Neuronal stem cell (in vitro differentiated cells): ENCODE measurements around the gene ATR.

Experiments
- DNase-seq: peaks from one replicate; pipeline ENCODE4 v3.0.0-alpha.2; 2013; ENCODE audit warnings: low spot score
- H2AFZ ChIP-seq: one replicate; pipeline ENCODE4 v1.6.1; 2013; ENCODE audit warnings: mild to moderate bottlenecking, low read length, inconsistent platforms
- H2AK5ac ChIP-seq: 2 replicates; pipeline ENCODE4 v1.6.1; 2013; ENCODE audit warnings: low read depth, mild to moderate bottlenecking, inconsistent platforms, low read length, moderate library complexity, mixed read lengths
- H2BK120ac ChIP-seq: 2 replicates; pipeline ENCODE4 v1.6.1; 2013; ENCODE audit warnings: low read depth, mild to moderate bottlenecking, inconsistent platforms, low read length, moderate library complexity, mixed read lengths
- H2BK12ac ChIP-seq: one replicate; pipeline ENCODE4 v1.6.1; 2013; ENCODE audit warnings: low read length, inconsistent platforms
- H2BK15ac ChIP-seq: 2 replicates; pipeline ENCODE4 v1.6.1; 2013; ENCODE audit warnings: mild to moderate bottlenecking, low read length, inconsistent platforms, mixed read lengths
- H2BK5ac ChIP-seq: one replicate; pipeline ENCODE4 v1.6.1; 2013; ENCODE audit warnings: inconsistent platforms, mild to moderate bottlenecking, low read length, moderate library complexity
- H3K14ac ChIP-seq: one replicate; pipeline ENCODE4 v1.6.1; 2013; ENCODE audit warnings: low read length, inconsistent platforms
- H3K18ac ChIP-seq: 2 replicates; pipeline ENCODE4 v1.6.1; 2013; ENCODE audit warnings: low read length, inconsistent platforms
- H3K23ac ChIP-seq: 2 replicates; pipeline ENCODE4 v1.6.1; 2013; ENCODE audit warnings: low read depth, mild to moderate bottlenecking, mixed read lengths, low read length, inconsistent platforms; ENCODE audit not compliant: poor library complexity
- H3K27ac ChIP-seq: replicated peaks from 3 replicates; pipeline ENCODE4 v1.5.1; 2013; ENCODE audit warnings: low read length, inconsistent platforms
- H3K27me3 ChIP-seq, 3 experiments: 2 replicates each; pipeline ENCODE4 v1.6.1; 2013; ENCODE audit warnings: low read length in 3 of 3, mild to moderate bottlenecking in 2 of 3, inconsistent platforms in 1 of 3, low read depth in 1 of 3, mixed read lengths in 1 of 3, moderate library complexity in 1 of 3; ENCODE audit not compliant: control insufficient read depth in 3 of 3, insufficient read depth in 3 of 3
- H3K36me3 ChIP-seq, 2 donors: replicated peaks in 1 of 2; 2 replicates each; pipeline ENCODE4 v1.6.1; 2013; ENCODE audit warnings: low read length in 2 of 2; ENCODE audit not compliant: control insufficient read depth in 2 of 2, insufficient read depth in 2 of 2
- H3K4ac ChIP-seq: 2 replicates; pipeline ENCODE4 v1.6.1; 2013; ENCODE audit warnings: inconsistent platforms, mild to moderate bottlenecking, low read length, moderate library complexity
- H3K4me1 ChIP-seq, 2 donors: 1 replicate in 1 of 2; 2 replicates in 1 of 2; pipeline ENCODE4 v1.6.1; 2013; ENCODE audit warnings: low read length in 2 of 2, low read depth in 1 of 2; ENCODE audit not compliant: control insufficient read depth in 2 of 2, insufficient read depth in 1 of 2
- H3K4me2 ChIP-seq: one replicate; pipeline ENCODE4 v1.6.1; 2013; ENCODE audit warnings: mild to moderate bottlenecking, low read length, inconsistent platforms; ENCODE audit not compliant: insufficient read depth, poor library complexity, severe bottlenecking
- H3K4me3 ChIP-seq, 2 donors: 2 replicates each; pipeline ENCODE4 v1.5.1; 2013; ENCODE audit warnings: low read length in 2 of 2, mild to moderate bottlenecking in 2 of 2, inconsistent platforms in 1 of 2, moderate library complexity in 1 of 2
- H3K79me1 ChIP-seq: one replicate; pipeline ENCODE4 v1.6.1; 2013; ENCODE audit warnings: low read depth, mild to moderate bottlenecking, inconsistent platforms, low read length, moderate library complexity
- H3K9ac ChIP-seq: one replicate; pipeline ENCODE4 v1.6.1; 2013; ENCODE audit warnings: mild to moderate bottlenecking, low read depth, low read length, inconsistent platforms; ENCODE audit not compliant: poor library complexity
- H3K9me3 ChIP-seq, 2 donors: replicated peaks in 1 of 2; 2 replicates each; pipeline versions ENCODE3 to v1.6.1; 2013; ENCODE audit warnings: low read length in 2 of 2, mild to moderate bottlenecking in 2 of 2, inconsistent platforms in 1 of 2, low read depth in 1 of 2, mixed read lengths in 1 of 2, moderate library complexity in 1 of 2; ENCODE audit not compliant: control insufficient read depth in 2 of 2, insufficient read depth in 1 of 2
- H4K8ac ChIP-seq: one replicate; pipeline ENCODE4 v1.6.1; 2013; ENCODE audit warnings: low read depth, mild to moderate bottlenecking, inconsistent platforms, low read length, moderate library complexity
- H4K91ac ChIP-seq: one replicate; pipeline ENCODE4 v1.6.1; 2013; ENCODE audit warnings: low read length, low read depth, mild to moderate bottlenecking, inconsistent platforms; ENCODE audit not compliant: poor library complexity
- WGBS, 2 donors: extraction: QIAGEN DNeasy Blood & Tissue Kit; methylation state at CpG; one replicate each; pipeline ENCODE4 v1.1.7; 2013; ENCODE audit warnings: missing lambda C conversion rate in 2 of 2, mixed read lengths in 1 of 2; ENCODE audit not compliant: insufficient read length in 2 of 2, insufficient replicate concordance in 1 of 2; ENCODE audit errors: extremely low coverage in 2 of 2; 5-methylcytosine and 5-hydroxymethylcytosine counted together

Gene ATR

DNA sequence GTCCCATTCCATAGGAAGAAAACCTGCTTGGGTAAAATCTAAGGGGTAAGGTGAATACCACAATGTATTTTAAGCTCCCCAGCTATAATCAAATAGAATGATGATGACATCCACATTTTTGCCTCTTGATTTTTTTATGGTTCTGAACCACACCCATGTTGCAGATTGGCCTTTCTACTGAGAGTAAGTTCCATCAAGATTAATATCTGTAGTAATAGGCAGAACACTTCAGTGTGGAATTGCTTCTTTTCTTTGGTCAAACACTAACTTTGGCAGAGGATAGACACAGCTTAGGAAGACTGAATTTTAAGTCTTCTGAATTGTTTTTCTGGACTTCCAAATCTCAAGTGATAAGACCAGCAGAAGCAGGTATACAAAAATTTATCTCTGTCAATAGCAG is 44.7 kb upstream of the ATR start:
- no peak for DNase-seq
- Histone ChIP-seq H2BK120ac (no peak overlapping the region), H2AFZ (no peak overlapping the region), H4K91ac (no peak overlapping the region), H3K4me1 (no peaks in the 10 kb centered on the region), H3K4me2 (no peak overlapping the region), H3K27ac (no peak overlapping the region), H3K36me3 (no peaks in the 10 kb centered on the region), H3K4me3 (no peak overlapping the region), H3K4ac (no peak overlapping the region), H2BK5ac (no peak overlapping the region), H3K27me3 (no peaks in the 10 kb centered on the region), H2AK5ac (no peak overlapping the region), H4K8ac (no peak overlapping the region), H2BK15ac (no peak overlapping the region), H3K23ac (no peak overlapping the region), H2BK12ac (no peak overlapping the region), H3K18ac (no peak overlapping the region), H3K14ac (no peak overlapping the region), H3K9ac (no peak overlapping the region), H3K79me1 (no peaks in the 10 kb centered on the region), H3K9me3 (no peaks in the 10 kb centered on the region)

GRCh38 chr3:142622405-142622804 is 43.9 kb upstream of the ATR start:
- Histone ChIP-seq H2BK5ac (no peak overlapping the region), H3K4me1 (no peaks in the 10 kb centered on the region), H3K4me2 (no peak overlapping the region), H2BK15ac (no peak overlapping the region), H3K23ac (no peak overlapping the region), H3K9ac (no peak overlapping the region), H2BK12ac (no peak overlapping the region), H3K4ac (no peak overlapping the region), H2BK120ac (no peak overlapping the region), H3K18ac (no peak overlapping the region), H3K27ac (no peak overlapping the region), H3K79me1 (no peaks in the 10 kb centered on the region), H3K4me3 (no peak overlapping the region), H3K9me3 (no peaks in the 10 kb centered on the region), H3K36me3 (no peaks in the 10 kb centered on the region), H2AFZ (no peak overlapping the region), H4K8ac (no peak overlapping the region), H3K27me3 (no peaks in the 10 kb centered on the region), H4K91ac (no peak overlapping the region), H2AK5ac (no peak overlapping the region), H3K14ac (no peak overlapping the region)
- no CpG with 5 or more reads among the region's 2 CpGs for WGBS, 2 donors
- DNase-seq, result no peak

DNA sequence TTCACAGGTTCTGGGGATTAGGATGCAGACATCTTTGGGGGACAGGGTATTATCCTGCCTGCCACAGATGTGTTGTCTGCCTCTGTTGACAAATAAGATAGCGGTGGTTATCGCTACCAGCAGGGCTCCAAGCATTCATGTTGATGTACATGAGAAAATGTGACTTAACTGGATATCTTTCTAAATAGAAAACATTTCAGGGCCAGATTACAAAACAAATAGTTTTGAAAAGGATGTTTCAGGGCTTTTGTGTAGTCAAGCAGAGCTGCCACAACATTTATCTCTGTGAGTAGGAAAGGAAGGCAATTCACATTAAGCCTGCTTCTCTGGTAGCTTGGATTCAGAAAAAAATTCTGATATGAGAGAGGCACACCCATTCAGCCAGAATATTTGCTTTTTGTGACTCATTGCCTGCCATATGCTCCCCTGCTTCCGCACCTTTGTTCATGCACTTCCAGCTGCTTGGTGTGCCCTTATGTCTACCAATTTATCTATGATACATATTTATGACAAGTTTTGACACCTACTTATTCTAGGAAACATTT is 40.5 kb upstream of the ATR start:
- Histone ChIP-seq H3K4me3 (no peak overlapping the region), H3K18ac (no peak overlapping the region), H3K14ac (no peak overlapping the region), H2BK120ac (no peak overlapping the region), H2BK12ac (no peak overlapping the region), H3K36me3 (no peaks in the 10 kb centered on the region), H3K4me1 (no peaks in the 10 kb centered on the region), H3K27ac (no peak overlapping the region), H4K8ac (no peak overlapping the region), H4K91ac (no peak overlapping the region), H3K79me1 (no peaks in the 10 kb centered on the region), H3K23ac (no peak overlapping the region), H3K27me3 (no peaks in the 10 kb centered on the region), H3K9ac (no peak overlapping the region), H3K4ac (no peak overlapping the region), H2BK15ac (no peak overlapping the region), H2BK5ac (no peak overlapping the region), H2AK5ac (no peak overlapping the region), H3K9me3 (peaks cover 0 to 2% of the 10 kb centered on the region in 2 donors), H2AFZ (no peak overlapping the region), H3K4me2 (no peak overlapping the region)
- DNase-seq, result no peak
- WGBS, 2 donors, result no CpG with 5 or more reads among the region's 3 CpGs

- no peak overlapping the region for H2BK120ac ChIP-seq
- H3K18ac ChIP-seq, result no peak overlapping the region
- no peaks in the 10 kb centered on the region for H3K79me1 ChIP-seq
- H3K4me3 ChIP-seq, result no peak overlapping the region
- H2AFZ ChIP-seq, result no peak overlapping the region
- no CpG with 5 or more reads among the region's 2 CpGs for WGBS, 2 donors
- peaks cover 0 to 2% of the 10 kb centered on the region in 2 donors for H3K9me3 ChIP-seq
- no peaks in the 10 kb centered on the region for H3K36me3 ChIP-seq
- no peak overlapping the region for H2BK15ac ChIP-seq
- no peak overlapping the region for H3K27ac ChIP-seq
- no peak overlapping the region for H3K23ac ChIP-seq
- H3K4me1 ChIP-seq, result no peaks in the 10 kb centered on the region
- H4K91ac ChIP-seq, result no peak overlapping the region
- H3K4me2 ChIP-seq, result no peak overlapping the region
- H4K8ac ChIP-seq, result no peak overlapping the region
- H2BK5ac ChIP-seq, result no peak overlapping the region
- H2AK5ac ChIP-seq, result no peak overlapping the region
- H3K27me3 ChIP-seq, result no peaks in the 10 kb centered on the region
- H3K4ac ChIP-seq, result no peak overlapping the region
- no peak overlapping the region for H2BK12ac ChIP-seq
- H3K14ac ChIP-seq, result no peak overlapping the region
- DNase-seq, result no peak
- H3K9ac ChIP-seq, result no peak overlapping the region
Observed at GRCh38 chr3:142615171-142615570, 36.6 kb upstream of the ATR start.
